ENCODE measurements around the gene SLC22A13. TPM values are rescaled to one million over a fixed set of nuclear protein-coding genes. Genes with fewer than 3 reads are reported as not detected.

SLC22A13 gene
- total and polyA plus RNA-seq, 4 donors = 0.08 to 0.64 (median 0.20) TPM; not detected in 1

DNA sequence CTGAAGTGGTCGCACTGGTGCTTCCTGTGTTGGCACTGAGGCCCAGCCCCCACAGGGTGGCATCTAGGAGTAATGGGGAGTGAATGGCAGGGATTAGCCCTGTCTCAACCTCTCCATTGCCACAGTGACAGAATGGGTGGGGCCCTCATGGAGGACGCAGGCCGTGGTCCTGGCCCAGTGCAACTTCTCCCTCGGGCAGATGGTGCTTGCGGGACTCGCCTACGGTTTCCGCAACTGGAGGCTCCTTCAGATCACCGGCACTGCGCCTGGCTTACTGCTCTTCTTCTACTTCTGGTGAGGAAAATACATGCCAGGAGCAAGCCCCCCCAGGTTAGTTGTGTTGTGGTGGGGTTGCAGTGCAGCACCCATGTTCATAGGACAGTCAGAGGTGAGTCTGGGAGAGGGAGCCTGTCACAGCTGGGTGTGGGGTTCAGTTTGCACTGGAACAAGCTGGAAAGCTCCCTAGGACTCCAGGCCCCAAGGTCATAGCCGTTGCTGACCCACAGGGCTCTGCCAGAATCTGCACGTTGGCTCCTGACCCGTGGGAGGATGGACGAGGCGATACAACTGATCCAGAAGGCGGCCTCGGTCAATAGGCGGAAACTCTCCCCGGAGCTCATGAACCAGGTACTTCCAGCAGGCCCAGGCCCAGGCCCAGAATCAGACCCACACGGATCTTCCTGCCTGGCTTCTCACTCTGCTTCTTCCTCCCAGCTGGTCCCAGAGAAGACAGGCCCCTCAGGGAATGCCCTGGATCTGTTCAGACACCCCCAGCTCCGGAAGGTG lies 9.4 kb downstream of the SLC22A13 start:
- Histone ChIP-seq H3K4me3 (no peak overlapping the region), H3K9ac (ENCODE audit: insufficient read depth in 1 of 2, low read length in 2 of 2) (no peak overlapping the region), H3K36me3 (ENCODE audit: control insufficient read depth in 4 of 4, insufficient read depth in 4 of 4, low read length in 4 of 4) (peaks cover 0 to 8% (median 0%) of the 10 kb centered on the region in 4 donors), H3K9me3 (ENCODE audit: control insufficient read depth in 4 of 4, insufficient read depth in 3 of 4, low read length in 3 of 4) (no peaks in the 10 kb centered on the region), H3K27ac (ENCODE audit: low read depth in 1 of 2, low read length in 1 of 2) (no peak overlapping the region), H3K27me3 (ENCODE audit: control insufficient read depth in 3 of 3, insufficient read depth in 3 of 3, low read length in 2 of 3) (no peaks in the 10 kb centered on the region), H3K4me1 (ENCODE audit: control insufficient read depth in 5 of 5, insufficient read depth in 5 of 5, low read length in 5 of 5) (no peaks in the 10 kb centered on the region)
- no peak for ATAC-seq (ENCODE audit: insufficient read depth, low FRiP score)
- WGBS, 2 donors = 95 to 96% methylated on average over 21 of the region's 21 CpGs
- DNase-seq = no peak
- TF ChIP-seq, protein P1, sequence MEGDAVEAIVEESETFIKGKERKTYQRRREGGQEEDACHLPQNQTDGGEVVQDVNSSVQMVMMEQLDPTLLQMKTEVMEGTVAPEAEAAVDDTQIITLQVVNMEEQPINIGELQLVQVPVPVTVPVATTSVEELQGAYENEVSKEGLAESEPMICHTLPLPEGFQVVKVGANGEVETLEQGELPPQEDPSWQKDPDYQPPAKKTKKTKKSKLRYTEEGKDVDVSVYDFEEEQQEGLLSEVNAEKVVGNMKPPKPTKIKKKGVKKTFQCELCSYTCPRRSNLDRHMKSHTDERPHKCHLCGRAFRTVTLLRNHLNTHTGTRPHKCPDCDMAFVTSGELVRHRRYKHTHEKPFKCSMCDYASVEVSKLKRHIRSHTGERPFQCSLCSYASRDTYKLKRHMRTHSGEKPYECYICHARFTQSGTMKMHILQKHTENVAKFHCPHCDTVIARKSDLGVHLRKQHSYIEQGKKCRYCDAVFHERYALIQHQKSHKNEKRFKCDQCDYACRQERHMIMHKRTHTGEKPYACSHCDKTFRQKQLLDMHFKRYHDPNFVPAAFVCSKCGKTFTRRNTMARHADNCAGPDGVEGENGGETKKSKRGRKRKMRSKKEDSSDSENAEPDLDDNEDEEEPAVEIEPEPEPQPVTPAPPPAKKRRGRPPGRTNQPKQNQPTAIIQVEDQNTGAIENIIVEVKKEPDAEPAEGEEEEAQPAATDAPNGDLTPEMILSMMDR (IDR thresholded peaks at IDR 0.05; ENCODE audit: control extremely low read depth, extremely low read depth) = no peak

DNA sequence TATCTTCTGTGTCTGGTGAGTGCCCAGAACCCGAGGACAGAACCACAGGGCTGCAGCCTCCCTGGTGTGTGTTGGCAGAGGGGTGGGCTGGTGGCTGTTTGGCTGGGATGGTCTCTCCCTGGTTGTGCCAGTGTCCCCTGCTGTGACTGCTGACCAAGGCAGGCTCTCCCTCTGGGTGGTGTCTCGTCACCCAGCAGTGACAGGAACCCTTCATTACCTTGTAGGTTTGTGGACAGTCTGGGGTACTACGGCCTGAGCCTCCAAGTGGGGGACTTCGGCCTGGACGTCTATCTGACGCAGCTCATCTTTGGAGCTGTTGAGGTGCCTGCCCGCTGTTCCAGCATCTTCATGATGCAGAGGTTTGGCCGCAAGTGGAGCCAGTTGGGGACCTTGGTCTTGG lies 10.0 kb downstream of the SLC22A13 start:
- 95 to 97% methylated on average over 8 of the region's 8 CpGs for WGBS, 2 donors
- no peak for ATAC-seq (ENCODE audit: insufficient read depth, low FRiP score)
- no peak overlapping the region for H3K27ac ChIP-seq (ENCODE audit: low read depth in 1 of 2, low read length in 1 of 2)

DNA sequence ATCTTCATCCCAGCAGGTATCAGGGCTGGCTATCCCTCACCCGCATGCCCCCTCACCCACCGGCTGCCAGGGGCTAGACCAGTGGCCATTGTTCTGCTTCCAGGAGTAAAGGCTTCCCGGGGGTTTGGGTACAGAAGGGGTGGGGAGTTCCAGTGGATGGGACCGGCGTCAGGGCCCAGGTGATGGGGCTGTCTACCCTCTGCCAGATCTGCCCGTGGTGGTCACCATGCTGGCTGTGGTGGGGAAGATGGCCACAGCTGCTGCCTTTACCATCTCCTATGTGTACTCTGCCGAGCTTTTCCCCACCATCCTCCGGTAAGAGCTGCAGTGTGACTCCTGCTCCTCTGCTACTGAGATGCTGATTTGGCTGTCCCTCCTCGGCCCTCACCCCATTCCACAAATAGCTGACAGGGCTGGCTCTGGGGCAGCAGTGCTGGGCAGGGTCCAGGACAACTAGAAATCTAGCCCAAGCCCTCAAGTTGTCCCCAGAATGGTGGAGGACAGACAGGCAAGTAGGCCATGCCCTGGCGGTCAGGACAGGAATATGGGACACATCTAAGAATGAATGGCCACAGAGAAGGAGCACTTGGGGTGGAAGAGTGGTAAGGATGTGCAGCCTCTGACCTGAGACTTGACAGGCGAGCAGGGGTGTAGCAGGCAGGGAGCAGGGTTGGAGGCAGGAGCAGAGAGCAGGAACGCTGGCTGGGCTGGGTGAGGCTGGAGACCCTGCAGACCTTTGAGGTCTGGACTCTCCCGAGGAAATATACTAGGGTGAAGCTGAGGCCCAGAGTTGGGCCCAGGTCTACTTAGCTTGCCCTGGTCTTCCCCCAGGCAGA lies 10.7 kb downstream of the SLC22A13 start:
- H3K27me3 ChIP-seq (ENCODE audit: control insufficient read depth in 3 of 3, insufficient read depth in 3 of 3, low read length in 2 of 3) = no peaks in the 10 kb centered on the region
- ATAC-seq (ENCODE audit: insufficient read depth, low FRiP score) = no peak
- no peaks in the 10 kb centered on the region for H3K9me3 ChIP-seq (ENCODE audit: control insufficient read depth in 4 of 4, insufficient read depth in 3 of 4, low read length in 3 of 4)
- DNase-seq = no peak
- no peaks in the 10 kb centered on the region for H3K4me1 ChIP-seq (ENCODE audit: control insufficient read depth in 5 of 5, insufficient read depth in 5 of 5, low read length in 5 of 5)
- H3K4me3 ChIP-seq = no peak overlapping the region
- H3K9ac ChIP-seq (ENCODE audit: insufficient read depth in 1 of 2, low read length in 2 of 2) = no peak overlapping the region
- TF ChIP-seq, protein P1 (IDR thresholded peaks at IDR 0.05; ENCODE audit: control extremely low read depth, extremely low read depth) = no peak
- no peak overlapping the region for H3K27ac ChIP-seq (ENCODE audit: low read depth in 1 of 2, low read length in 1 of 2)
- WGBS, 2 donors = 94 to 98% methylated on average over 13 of the region's 13 CpGs
- H3K36me3 ChIP-seq (ENCODE audit: control insufficient read depth in 4 of 4, insufficient read depth in 4 of 4, low read length in 4 of 4) = peaks cover 0 to 8% (median 0%) of the 10 kb centered on the region in 4 donors

More for the DNA sequence above, 10.0 kb downstream of the SLC22A13 start:
- Histone ChIP-seq H3K36me3 (ENCODE audit: control insufficient read depth in 4 of 4, insufficient read depth in 4 of 4, low read length in 4 of 4) (peaks cover 0 to 8% (median 0%) of the 10 kb centered on the region in 4 donors), H3K4me1 (ENCODE audit: control insufficient read depth in 5 of 5, insufficient read depth in 5 of 5, low read length in 5 of 5) (no peaks in the 10 kb centered on the region), H3K27me3 (ENCODE audit: control insufficient read depth in 3 of 3, insufficient read depth in 3 of 3, low read length in 2 of 3) (no peaks in the 10 kb centered on the region), H3K9me3 (ENCODE audit: control insufficient read depth in 4 of 4, insufficient read depth in 3 of 4, low read length in 3 of 4) (no peaks in the 10 kb centered on the region), H3K9ac (ENCODE audit: insufficient read depth in 1 of 2, low read length in 2 of 2) (no peak overlapping the region), H3K4me3 (no peak overlapping the region)
- TF ChIP-seq, protein P1 (IDR thresholded peaks at IDR 0.05; ENCODE audit: control extremely low read depth, extremely low read depth) = no peak
- DNase-seq = no peak
